Duodenal mucosa (tissue), 2 donors: ENCODE data around the gene TFF3.

Source experiments
- H3K27ac ChIP-seq: one replicate; pipeline ENCODE4 v1.7.0; 2013; ENCODE audit warnings: low read depth, low read length
- H3K27me3 ChIP-seq, 2 donors: one replicate each; pipeline ENCODE4 v1.7.0; 2013; ENCODE audit warnings: low read length in 2 of 2, control low read depth in 1 of 2; ENCODE audit not compliant: insufficient read depth in 2 of 2, control insufficient read depth in 1 of 2
- H3K36me3 ChIP-seq, 2 donors: one replicate each; pipeline ENCODE4 v1.7.0; 2013; ENCODE audit warnings: low read length in 2 of 2, control low read depth in 1 of 2; ENCODE audit not compliant: insufficient read depth in 2 of 2, control insufficient read depth in 1 of 2
- H3K4me1 ChIP-seq, 2 donors: one replicate each; pipeline ENCODE4 v1.7.0; 2013; ENCODE audit warnings: low read length in 2 of 2, control low read depth in 1 of 2; ENCODE audit not compliant: insufficient read depth in 2 of 2, control insufficient read depth in 1 of 2
- H3K4me3 ChIP-seq, 2 donors: one replicate each; pipeline ENCODE4 v1.7.0; 2013; ENCODE audit warnings: low read length in 2 of 2, low read depth in 1 of 2
- H3K9ac ChIP-seq, 2 donors: one replicate each; pipeline ENCODE4 v1.7.0; 2013; ENCODE audit warnings: low read length in 2 of 2, low read depth in 1 of 2
- H3K9me3 ChIP-seq, 2 donors: one replicate each; pipeline ENCODE4 v1.7.0; 2013; ENCODE audit warnings: low read length in 2 of 2, control low read depth in 1 of 2; ENCODE audit not compliant: control insufficient read depth in 1 of 2

TFF3 gene

DNA sequence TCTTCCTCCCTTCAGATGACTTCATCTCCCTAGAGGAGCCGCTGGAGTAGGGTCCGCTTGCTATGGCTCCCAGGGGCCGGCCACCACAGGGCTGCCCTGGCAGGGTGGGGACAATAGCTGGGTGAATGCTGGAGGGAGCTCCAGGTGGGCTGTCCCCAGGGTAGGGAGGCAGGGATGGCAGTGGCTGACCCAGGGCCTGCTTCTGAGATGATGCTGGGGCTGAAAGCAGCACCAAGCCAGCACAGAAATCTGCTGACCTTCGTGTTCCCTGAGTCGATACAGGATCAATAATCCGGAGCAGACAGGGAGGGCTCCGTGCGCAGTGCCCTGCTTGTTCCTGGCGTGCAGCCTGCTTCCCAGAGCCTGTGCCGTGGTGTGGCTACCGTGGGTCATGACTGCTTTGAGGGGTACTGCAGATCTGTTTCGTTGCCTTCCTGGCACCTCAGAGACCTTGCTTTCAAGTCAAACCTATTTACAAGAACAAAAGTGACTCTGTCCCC is 34.0 kb downstream of the TFF3 start:
- peaks cover 0 to 5% of the 10 kb centered on the region in 2 donors for H3K36me3 ChIP-seq
- H3K4me1 ChIP-seq = no peaks in the 10 kb centered on the region
- no peaks in the 10 kb centered on the region for H3K9me3 ChIP-seq
- H3K4me3 ChIP-seq = no peak overlapping the region
- no peak overlapping the region for H3K9ac ChIP-seq
- no peak overlapping the region for H3K27ac ChIP-seq
- no peaks in the 10 kb centered on the region for H3K27me3 ChIP-seq

DNA sequence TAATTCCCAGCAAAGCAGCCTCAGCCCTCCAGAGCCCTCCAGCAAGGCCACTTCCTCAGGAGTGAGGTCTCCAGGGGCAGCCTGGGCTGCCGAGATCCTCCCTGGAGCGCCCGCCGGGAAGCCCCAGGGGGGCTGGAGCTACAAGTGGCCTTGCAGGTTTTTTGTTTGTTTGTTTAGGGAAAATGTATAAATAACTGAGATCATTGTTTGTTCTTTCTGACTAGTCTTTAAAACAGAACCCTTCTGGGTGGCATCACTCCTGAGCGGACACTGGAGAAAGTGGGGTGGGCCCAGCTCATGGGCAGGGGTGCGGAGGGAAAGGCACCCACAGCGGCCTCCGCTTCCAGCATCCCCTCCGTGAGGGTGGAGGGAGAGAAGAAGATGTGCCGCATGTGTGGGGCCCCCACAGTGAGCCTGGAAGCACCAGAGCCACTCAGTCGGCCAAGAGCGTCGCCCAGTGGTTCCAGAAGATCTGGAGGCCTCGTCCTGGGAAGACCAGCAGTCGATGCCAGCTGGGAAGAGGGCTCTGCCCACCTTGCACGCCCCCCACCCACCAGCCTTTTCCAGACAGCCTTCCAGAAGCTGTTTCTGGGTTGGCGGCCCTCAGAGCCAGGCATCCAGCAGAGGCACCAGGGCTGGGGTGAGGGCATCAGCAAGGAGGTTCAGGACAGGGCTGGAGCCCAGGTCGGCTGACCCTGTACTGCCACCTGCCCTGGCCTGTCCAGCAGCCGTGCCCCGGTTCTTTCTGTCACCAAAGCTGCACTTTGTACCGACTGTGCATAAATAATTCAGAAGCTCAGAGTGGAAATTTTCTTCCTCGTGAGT is 34.6 kb downstream of the TFF3 start:
- Histone ChIP-seq H3K9me3 (no peaks in the 10 kb centered on the region), H3K36me3 (peaks cover 0 to 5% of the 10 kb centered on the region in 2 donors), H3K9ac (no peak overlapping the region), H3K4me1 (no peaks in the 10 kb centered on the region), H3K4me3 (no peak overlapping the region), H3K27me3 (no peaks in the 10 kb centered on the region), H3K27ac (no peak overlapping the region)

DNA sequence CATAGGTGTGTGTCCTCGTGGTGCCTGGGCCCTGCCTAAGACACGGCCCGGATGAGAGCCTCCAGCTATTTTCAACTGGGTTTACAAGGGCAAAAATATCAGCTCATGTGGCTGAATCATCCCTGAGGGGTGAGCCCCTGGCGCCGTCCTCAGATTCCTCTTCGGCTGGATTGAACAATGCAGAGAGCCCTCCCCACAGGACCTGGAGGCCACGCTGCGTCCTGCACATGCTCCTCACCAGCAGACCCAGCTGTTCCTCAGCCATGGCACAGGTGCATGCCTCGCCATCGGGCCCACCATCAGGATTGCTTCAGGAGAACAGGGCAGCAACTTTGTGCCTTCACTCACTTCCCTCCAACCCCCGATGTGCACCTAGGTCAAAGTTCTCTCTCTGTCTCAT is 35.3 kb downstream of the TFF3 start:
- Histone ChIP-seq H3K4me1 (no peaks in the 10 kb centered on the region), H3K9me3 (no peaks in the 10 kb centered on the region), H3K27me3 (no peaks in the 10 kb centered on the region), H3K36me3 (peaks cover 0 to 5% of the 10 kb centered on the region in 2 donors), H3K4me3 (no peak overlapping the region), H3K27ac (no peak overlapping the region), H3K9ac (no peak overlapping the region)

DNA sequence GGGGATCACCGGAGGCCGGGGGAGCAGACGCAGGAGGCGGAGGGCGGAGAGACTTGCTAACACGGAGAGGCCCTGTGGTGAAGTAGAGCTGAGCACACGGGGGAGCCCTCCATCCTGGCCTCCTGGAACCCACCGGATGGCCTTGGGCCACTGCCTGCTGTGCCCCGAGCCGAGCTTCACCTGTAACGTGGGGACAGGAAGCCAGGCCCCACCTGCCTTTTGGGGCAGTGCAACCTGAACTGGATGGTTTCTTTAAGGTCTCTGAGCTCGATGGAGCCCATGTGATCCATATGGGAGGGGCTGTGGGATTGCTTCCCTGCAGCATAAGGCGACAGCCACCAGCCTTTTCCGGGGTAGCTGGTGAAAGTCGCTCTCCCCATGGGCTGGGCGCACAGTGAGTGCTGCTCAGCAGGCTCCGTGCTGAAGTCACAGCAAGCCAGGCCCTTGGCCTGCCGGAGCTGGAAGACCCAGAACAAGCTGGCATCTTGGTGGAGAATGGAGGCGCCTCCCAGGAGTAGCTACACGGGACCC is 35.8 kb downstream of the TFF3 start:
- Histone ChIP-seq H3K27me3 (no peaks in the 10 kb centered on the region), H3K9ac (no peak overlapping the region), H3K36me3 (peaks cover 0 to 5% of the 10 kb centered on the region in 2 donors), H3K4me3 (no peak overlapping the region), H3K9me3 (no peaks in the 10 kb centered on the region), H3K27ac (no peak overlapping the region), H3K4me1 (no peaks in the 10 kb centered on the region)

DNA sequence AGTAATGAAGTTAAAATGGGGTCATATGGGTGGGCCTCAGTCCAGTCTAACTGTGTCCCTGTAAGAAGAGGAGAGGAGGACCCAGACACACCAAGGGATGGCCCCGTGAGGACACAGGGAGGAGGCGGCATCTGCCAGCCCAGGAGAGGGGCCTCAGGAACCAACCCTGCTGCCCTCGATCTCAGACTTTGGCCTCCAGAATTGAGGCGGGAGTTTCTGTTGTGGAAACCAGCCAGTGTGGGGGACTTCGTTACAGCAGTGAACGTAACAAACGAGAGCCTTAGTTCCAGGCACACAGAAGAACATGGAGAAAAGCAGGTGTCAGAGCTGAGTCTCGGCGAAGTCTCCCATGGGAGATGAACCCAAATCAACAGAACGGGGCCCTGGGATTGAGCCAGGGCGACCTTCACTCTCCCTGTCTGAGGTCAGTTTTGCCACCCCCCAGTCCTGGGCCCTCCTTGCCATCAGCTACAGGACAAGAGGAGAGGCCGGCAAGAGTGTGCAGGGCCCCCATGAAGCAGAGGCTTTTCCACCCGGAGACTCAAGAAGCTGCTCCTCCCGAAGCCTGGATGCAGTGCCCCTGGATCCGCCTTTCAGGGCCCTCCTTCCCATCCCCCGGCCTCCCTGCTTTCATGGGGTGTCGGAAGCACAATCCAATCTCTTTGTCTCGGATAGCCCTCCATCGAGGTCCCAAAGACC is 36.6 kb downstream of the TFF3 start:
- Histone ChIP-seq H3K36me3 (peaks cover 0 to 5% of the 10 kb centered on the region in 2 donors), H3K27ac (no peak overlapping the region), H3K9me3 (no peaks in the 10 kb centered on the region), H3K4me3 (no peak overlapping the region), H3K27me3 (no peaks in the 10 kb centered on the region), H3K4me1 (no peaks in the 10 kb centered on the region), H3K9ac (no peak overlapping the region)

DNA sequence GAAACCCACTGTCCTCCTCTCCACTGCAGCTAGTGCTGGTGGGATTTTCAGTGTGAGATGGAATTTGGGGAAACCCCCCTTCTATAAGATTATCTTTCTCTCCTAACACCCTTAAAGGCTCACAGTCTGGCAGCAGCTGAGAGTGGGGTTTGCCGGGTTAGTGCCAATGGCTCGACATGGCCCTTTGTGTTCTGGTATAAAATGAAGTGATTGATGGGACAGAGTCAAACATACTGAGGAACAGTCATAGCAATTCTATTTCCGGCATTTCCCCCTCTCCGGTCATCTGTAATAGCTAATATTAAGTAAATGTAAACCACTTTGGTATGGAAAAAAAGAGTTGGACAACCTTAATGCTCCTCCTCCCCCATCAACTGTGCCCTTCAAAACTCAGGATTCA is 37.6 kb downstream of the TFF3 start:
- H3K4me1 ChIP-seq = no peaks in the 10 kb centered on the region
- H3K9me3 ChIP-seq = no peaks in the 10 kb centered on the region
- peaks cover 0 to 5% of the 10 kb centered on the region in 2 donors for H3K36me3 ChIP-seq
- no peak overlapping the region for H3K9ac ChIP-seq
- H3K27me3 ChIP-seq = no peaks in the 10 kb centered on the region
- H3K4me3 ChIP-seq = no peak overlapping the region
- no peak overlapping the region for H3K27ac ChIP-seq

DNA sequence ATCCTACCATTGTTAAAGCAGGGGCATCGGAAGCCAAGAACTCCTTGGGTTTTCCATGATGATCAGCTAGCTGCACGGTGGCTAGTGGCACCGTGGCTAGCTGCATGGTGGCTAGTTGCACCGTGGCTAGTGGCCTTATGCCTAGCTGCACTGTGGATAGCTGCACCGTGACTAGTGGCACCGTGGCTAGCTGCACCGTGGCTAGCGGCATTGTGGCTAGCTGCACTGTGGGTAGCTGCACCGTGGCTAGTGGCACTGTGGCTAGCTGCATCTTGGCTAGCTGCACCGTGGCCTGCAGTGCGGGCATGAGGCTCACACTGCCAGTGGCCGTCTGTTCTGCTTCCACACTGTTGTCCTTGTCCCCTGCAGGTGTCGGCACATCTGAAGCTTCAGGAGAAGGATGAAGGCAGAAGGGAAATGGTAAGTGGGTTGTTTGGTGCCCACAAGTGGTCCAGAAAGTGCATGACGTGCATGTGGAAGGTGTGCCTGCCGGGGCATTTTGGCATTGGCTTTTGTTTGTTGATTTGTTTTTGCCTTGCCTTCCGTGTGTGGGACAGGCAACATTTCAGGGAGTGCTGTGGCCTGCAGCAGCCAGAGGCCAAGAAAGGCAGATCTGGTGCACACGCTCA is 38.6 kb downstream of the TFF3 start:
- Histone ChIP-seq H3K27ac (no peak overlapping the region), H3K4me1 (no peaks in the 10 kb centered on the region), H3K36me3 (no peaks in the 10 kb centered on the region), H3K9me3 (no peaks in the 10 kb centered on the region), H3K9ac (no peak overlapping the region), H3K4me3 (no peak overlapping the region), H3K27me3 (no peaks in the 10 kb centered on the region)

DNA sequence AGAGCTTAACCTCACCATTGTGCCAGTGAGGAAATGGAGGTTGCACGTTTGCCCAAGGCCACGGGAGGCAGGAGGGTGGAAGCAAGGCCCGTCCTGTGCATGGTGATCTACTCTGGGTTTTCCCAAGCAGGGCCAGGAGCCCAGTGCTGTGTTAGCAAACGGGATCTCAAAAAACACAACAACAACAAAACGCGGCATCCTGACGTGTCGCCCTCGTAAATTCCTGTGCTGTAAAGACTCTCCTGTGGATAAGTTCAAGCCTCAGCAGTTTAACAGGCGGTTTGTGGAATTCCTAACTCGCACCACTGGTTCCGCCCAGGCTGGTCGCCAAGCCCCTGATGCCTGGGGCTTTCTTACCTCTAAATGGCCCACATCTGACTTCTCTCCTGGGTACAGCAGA is 39.1 kb downstream of the TFF3 start:
- no peak overlapping the region for H3K27ac ChIP-seq
- H3K36me3 ChIP-seq = no peaks in the 10 kb centered on the region
- H3K4me1 ChIP-seq = no peaks in the 10 kb centered on the region

DNA sequence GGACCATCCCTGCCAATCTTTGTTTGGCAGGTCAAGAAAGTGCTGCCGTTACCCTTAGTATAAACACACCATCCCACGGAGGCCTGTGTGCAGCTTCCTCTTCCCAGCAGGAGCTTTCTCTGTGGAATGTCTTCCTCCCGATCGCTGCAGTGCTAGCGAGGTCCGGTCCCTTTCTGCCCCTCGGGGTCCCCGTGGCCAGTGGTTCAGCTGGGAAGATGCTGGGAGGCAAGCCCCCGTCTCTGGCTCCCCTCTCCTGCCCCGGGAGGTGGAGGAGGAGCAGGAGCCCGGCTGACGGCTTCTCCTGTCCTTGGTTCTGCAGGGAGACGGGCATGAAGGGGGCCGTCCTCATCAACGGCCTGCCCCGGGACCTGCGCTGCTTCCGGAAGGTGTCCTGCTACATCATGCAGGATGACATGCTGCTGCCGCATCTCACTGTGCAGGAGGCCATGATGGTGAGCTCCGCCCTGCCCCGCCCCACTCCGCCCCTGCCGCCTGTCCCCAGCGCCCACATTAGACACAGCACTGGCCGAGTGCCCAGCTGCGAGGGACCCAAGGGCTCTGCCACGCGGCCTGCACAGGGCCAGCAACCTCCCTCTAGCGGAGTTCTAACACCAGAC is 42.1 kb downstream of the TFF3 start:
- H3K36me3 ChIP-seq = no peaks in the 10 kb centered on the region
- H3K27me3 ChIP-seq = no peaks in the 10 kb centered on the region
- H3K9me3 ChIP-seq = no peaks in the 10 kb centered on the region
- no peak overlapping the region for H3K9ac ChIP-seq
- H3K4me3 ChIP-seq = no peak overlapping the region
- H3K4me1 ChIP-seq = no peaks in the 10 kb centered on the region
- H3K27ac ChIP-seq = no peak overlapping the region

More for the DNA sequence above, 39.1 kb downstream of the TFF3 start:
- Histone ChIP-seq H3K4me3 (no peak overlapping the region), H3K9me3 (no peaks in the 10 kb centered on the region), H3K27me3 (no peaks in the 10 kb centered on the region), H3K9ac (no peak overlapping the region)
